ENCODE measurements around the gene TBC1D8B.

Gene TBC1D8B

DNA sequence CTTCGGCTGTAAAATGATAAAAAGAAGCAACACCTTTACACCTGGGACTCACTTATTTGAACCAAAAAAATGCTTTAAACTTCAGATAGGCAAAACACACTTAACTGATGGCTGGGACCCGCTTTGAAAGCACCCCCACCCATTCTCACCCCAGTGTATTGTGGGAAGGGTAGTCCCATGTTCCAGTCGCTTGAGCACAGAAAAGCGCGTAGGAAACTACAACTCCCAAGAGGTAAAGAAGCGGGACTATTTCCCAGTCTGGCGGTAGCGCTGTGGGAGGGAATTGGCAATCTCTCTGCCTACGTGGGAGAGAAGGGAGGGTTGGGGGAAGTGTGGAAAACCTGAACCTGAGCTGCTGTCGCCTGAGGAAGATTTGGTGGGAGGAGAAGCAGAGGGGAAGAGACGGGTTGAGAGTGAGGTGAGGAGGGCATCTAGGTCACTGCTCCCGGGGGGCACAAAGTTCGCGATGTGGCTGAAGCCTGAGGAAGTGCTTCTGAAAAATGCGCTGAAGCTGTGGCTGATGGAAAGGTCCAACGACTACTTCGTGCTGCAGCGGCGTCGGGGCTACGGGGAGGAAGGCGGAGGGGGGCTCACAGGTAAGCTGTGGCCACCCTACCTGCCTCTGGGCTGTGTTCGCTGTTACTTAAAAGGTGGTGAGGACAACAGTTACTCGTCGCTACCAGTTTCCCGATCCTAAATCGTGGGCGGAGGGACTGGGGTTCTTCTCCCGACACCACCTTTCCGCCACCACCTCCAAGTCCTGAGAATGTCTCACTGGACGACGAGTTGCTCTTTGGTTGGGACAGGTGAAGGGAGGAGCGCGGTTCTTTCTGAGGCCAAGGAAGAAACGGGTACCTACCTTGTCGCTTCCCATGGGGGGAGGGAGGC is at the start of gene TBC1D8B (continued):
- TF ChIP-seq, protein P1, sequence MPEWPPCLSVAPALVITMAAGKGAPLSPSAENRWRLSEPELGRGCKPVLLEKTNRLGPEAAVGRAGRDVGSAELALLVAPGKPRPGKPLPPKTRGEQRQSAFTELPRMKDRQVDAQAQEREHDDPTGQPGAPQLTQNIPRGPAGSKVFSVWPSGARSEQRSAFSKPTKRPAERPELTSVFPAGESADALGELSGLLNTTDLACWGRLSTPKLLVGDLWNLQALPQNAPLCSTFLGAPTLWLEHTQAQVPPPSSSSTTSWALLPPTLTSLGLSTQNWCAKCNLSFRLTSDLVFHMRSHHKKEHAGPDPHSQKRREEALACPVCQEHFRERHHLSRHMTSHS (tag by site-specific recombination; IDR thresholded peaks at IDR 0.05) = no peak
- TF ChIP-seq ZBTB21 (tag by site-specific recombination; IDR thresholded peaks at IDR 0.05) = no peak
- TF ChIP-seq ZBTB8A (tag by site-specific recombination; IDR thresholded peaks at IDR 0.05) = no peak
- TF ChIP-seq, protein P2, sequence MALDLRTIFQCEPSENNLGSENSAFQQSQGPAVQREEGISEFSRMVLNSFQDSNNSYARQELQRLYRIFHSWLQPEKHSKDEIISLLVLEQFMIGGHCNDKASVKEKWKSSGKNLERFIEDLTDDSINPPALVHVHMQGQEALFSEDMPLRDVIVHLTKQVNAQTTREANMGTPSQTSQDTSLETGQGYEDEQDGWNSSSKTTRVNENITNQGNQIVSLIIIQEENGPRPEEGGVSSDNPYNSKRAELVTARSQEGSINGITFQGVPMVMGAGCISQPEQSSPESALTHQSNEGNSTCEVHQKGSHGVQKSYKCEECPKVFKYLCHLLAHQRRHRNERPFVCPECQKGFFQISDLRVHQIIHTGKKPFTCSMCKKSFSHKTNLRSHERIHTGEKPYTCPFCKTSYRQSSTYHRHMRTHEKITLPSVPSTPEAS (tag by site-specific recombination; IDR thresholded peaks at IDR 0.05) = no peak
- peak; percentile 33; the same call in 1 of the 2 replicates for TF ChIP-seq SP2 (tag by site-specific recombination; IDR thresholded peaks at IDR 0.05)
- TF ChIP-seq, protein P3, sequence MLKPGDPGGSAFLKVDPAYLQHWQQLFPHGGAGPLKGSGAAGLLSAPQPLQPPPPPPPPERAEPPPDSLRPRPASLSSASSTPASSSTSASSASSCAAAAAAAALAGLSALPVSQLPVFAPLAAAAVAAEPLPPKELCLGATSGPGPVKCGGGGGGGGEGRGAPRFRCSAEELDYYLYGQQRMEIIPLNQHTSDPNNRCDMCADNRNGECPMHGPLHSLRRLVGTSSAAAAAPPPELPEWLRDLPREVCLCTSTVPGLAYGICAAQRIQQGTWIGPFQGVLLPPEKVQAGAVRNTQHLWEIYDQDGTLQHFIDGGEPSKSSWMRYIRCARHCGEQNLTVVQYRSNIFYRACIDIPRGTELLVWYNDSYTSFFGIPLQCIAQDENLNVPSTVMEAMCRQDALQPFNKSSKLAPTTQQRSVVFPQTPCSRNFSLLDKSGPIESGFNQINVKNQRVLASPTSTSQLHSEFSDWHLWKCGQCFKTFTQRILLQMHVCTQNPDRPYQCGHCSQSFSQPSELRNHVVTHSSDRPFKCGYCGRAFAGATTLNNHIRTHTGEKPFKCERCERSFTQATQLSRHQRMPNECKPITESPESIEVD (tag by site-specific recombination; IDR thresholded peaks at IDR 0.05) = no peak; the same call in none of the 2 replicates
- TF ChIP-seq, protein P4, sequence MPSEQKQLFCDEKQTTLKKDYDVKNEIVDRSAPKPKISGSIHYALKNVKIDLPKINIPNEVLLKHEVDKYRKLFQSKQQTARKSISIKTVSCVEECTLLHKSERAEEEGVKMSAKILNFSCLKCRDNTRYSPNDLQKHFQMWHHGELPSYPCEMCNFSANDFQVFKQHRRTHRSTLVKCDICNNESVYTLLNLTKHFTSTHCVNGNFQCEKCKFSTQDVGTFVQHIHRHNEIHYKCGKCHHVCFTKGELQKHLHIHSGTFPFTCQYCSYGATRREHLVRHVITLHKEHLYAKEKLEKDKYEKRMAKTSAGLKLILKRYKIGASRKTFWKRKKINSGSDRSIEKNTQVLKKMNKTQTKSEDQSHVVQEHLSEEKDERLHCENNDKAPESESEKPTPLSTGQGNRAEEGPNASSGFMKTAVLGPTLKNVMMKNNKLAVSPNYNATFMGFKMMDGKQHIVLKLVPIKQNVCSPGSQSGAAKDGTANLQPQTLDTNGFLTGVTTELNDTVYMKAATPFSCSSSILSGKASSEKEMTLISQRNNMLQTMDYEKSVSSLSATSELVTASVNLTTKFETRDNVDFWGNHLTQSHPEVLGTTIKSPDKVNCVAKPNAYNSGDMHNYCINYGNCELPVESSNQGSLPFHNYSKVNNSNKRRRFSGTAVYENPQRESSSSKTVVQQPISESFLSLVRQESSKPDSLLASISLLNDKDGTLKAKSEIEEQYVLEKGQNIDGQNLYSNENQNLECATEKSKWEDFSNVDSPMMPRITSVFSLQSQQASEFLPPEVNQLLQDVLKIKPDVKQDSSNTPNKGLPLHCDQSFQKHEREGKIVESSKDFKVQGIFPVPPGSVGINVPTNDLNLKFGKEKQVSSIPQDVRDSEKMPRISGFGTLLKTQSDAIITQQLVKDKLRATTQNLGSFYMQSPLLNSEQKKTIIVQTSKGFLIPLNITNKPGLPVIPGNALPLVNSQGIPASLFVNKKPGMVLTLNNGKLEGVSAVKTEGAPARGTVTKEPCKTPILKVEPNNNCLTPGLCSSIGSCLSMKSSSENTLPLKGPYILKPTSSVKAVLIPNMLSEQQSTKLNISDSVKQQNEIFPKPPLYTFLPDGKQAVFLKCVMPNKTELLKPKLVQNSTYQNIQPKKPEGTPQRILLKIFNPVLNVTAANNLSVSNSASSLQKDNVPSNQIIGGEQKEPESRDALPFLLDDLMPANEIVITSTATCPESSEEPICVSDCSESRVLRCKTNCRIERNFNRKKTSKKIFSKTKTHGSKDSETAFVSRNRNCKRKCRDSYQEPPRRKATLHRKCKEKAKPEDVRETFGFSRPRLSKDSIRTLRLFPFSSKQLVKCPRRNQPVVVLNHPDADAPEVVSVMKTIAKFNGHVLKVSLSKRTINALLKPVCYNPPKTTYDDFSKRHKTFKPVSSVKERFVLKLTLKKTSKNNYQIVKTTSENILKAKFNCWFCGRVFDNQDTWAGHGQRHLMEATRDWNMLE (tag by site-specific recombination; conservative IDR thresholded peaks at IDR 0.05; ENCODE audit: low read depth) = no peak
- TF ChIP-seq, protein P5, sequence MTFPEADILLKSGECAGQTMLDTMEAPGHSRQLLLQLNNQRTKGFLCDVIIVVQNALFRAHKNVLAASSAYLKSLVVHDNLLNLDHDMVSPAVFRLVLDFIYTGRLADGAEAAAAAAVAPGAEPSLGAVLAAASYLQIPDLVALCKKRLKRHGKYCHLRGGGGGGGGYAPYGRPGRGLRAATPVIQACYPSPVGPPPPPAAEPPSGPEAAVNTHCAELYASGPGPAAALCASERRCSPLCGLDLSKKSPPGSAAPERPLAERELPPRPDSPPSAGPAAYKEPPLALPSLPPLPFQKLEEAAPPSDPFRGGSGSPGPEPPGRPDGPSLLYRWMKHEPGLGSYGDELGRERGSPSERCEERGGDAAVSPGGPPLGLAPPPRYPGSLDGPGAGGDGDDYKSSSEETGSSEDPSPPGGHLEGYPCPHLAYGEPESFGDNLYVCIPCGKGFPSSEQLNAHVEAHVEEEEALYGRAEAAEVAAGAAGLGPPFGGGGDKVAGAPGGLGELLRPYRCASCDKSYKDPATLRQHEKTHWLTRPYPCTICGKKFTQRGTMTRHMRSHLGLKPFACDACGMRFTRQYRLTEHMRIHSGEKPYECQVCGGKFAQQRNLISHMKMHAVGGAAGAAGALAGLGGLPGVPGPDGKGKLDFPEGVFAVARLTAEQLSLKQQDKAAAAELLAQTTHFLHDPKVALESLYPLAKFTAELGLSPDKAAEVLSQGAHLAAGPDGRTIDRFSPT (tag by site-specific recombination; IDR thresholded peaks at IDR 0.05) = peak; percentile 76; the same call in 1 of the 2 replicates
- TF ChIP-seq EGR2 (tag by site-specific recombination; IDR thresholded peaks at IDR 0.05; ENCODE audit: low read depth) = peak; percentile 91
- TF ChIP-seq ZNF837 (tag by site-specific recombination; IDR thresholded peaks at IDR 0.05) = no peak
- TF ChIP-seq ZNF24 (tag by site-specific recombination; IDR thresholded peaks at IDR 0.05) = no peak
- no peak for TF ChIP-seq ZNF670 (tag by site-specific recombination; IDR thresholded peaks at IDR 0.05; ENCODE audit: low read depth)
- TF ChIP-seq IKZF3 (tag by site-specific recombination; IDR thresholded peaks at IDR 0.05) = peak; percentile 76
- TF ChIP-seq ZBTB20 (tag by site-specific recombination; IDR thresholded peaks at IDR 0.05) = peak; percentile 67; the same call in 1 of the 2 replicates
- TF ChIP-seq, protein P6, sequence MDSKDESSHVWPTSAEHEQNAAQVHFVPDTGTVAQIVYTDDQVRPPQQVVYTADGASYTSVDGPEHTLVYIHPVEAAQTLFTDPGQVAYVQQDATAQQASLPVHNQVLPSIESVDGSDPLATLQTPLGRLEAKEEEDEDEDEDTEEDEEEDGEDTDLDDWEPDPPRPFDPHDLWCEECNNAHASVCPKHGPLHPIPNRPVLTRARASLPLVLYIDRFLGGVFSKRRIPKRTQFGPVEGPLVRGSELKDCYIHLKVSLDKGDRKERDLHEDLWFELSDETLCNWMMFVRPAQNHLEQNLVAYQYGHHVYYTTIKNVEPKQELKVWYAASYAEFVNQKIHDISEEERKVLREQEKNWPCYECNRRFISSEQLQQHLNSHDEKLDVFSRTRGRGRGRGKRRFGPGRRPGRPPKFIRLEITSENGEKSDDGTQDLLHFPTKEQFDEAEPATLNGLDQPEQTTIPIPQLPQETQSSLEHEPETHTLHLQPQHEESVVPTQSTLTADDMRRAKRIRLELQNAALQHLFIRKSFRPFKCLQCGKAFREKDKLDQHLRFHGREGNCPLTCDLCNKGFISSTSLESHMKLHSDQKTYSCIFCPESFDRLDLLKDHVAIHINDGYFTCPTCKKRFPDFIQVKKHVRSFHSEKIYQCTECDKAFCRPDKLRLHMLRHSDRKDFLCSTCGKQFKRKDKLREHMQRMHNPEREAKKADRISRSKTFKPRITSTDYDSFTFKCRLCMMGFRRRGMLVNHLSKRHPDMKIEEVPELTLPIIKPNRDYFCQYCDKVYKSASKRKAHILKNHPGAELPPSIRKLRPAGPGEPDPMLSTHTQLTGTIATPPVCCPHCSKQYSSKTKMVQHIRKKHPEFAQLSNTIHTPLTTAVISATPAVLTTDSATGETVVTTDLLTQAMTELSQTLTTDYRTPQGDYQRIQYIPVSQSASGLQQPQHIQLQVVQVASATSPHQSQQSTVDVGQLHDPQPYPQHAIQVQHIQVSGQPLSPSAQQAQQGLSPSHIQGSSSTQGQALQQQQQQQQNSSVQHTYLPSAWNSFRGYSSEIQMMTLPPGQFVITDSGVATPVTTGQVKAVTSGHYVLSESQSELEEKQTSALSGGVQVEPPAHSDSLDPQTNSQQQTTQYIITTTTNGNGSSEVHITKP (tag by site-specific recombination; IDR thresholded peaks at IDR 0.05) = peak; percentile 92
- TF ChIP-seq, protein P7, sequence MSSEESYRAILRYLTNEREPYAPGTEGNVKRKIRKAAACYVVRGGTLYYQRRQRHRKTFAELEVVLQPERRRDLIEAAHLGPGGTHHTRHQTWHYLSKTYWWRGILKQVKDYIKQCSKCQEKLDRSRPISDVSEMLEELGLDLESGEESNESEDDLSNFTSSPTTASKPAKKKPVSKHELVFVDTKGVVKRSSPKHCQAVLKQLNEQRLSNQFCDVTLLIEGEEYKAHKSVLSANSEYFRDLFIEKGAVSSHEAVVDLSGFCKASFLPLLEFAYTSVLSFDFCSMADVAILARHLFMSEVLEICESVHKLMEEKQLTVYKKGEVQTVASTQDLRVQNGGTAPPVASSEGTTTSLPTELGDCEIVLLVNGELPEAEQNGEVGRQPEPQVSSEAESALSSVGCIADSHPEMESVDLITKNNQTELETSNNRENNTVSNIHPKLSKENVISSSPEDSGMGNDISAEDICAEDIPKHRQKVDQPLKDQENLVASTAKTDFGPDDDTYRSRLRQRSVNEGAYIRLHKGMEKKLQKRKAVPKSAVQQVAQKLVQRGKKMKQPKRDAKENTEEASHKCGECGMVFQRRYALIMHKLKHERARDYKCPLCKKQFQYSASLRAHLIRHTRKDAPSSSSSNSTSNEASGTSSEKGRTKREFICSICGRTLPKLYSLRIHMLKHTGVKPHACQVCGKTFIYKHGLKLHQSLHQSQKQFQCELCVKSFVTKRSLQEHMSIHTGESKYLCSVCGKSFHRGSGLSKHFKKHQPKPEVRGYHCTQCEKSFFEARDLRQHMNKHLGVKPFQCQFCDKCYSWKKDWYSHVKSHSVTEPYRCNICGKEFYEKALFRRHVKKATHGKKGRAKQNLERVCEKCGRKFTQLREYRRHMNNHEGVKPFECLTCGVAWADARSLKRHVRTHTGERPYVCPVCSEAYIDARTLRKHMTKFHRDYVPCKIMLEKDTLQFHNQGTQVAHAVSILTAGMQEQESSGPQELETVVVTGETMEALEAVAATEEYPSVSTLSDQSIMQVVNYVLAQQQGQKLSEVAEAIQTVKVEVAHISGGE (tag by site-specific recombination; conservative IDR thresholded peaks at IDR 0.05; ENCODE audit: low read depth) = no peak
- TF ChIP-seq ZSCAN30 (tag by site-specific recombination; IDR thresholded peaks at IDR 0.05) = no peak
